KMS-11 (cell line): ENCODE results near the gene TAOK3.

Experiments used
- H2AFZ ChIP-seq: fragments of 200-600 bp; sonication (generic); 2 replicates; pipeline ENCODE4 v1.6.1; 2016; ENCODE audit warnings: antibody characterized with exemption, mixed run types, low read depth
- H3K27ac ChIP-seq: fragments of 200-600 bp; sonication (generic); 2 replicates; pipeline ENCODE4 v1.6.1; 2016; ENCODE audit warnings: mild to moderate bottlenecking, mixed run types
- H3K27me3 ChIP-seq: fragments of 200-600 bp; sonication (generic); 2 replicates; pipeline ENCODE4 v1.6.1; 2017; ENCODE audit warnings: mild to moderate bottlenecking, low read depth, mixed run types, moderate library complexity; ENCODE audit not compliant: insufficient read depth
- H3K36me3 ChIP-seq: fragments of 200-600 bp; sonication (generic); 2 replicates; pipeline ENCODE4 v1.6.1; 2017; ENCODE audit warnings: mild to moderate bottlenecking, mixed run types; ENCODE audit not compliant: insufficient read depth
- H3K4me1 ChIP-seq: fragments of 200-600 bp; sonication (generic); 2 replicates; pipeline ENCODE4 v1.6.1; 2016; ENCODE audit warnings: mild to moderate bottlenecking, low read depth, mixed run types; ENCODE audit not compliant: poor library complexity, severe bottlenecking
- H3K4me2 ChIP-seq: fragments of 200-600 bp; sonication (generic); 2 replicates; pipeline ENCODE4 v1.7.0; 2016; ENCODE audit warnings: mild to moderate bottlenecking, mixed run types
- H3K4me3 ChIP-seq: fragments of 200-600 bp; sonication (generic); IDR thresholded peaks from 2 replicates; pipeline ENCODE4 v1.6.1; 2017; ENCODE audit warnings: low read depth, low read length, mixed read lengths; ENCODE audit not compliant: insufficient read depth
- H3K79me2 ChIP-seq: fragments of 200-600 bp; sonication (generic); 2 replicates; pipeline ENCODE4 v1.6.1; 2016; ENCODE audit warnings: low read depth, mixed run types; ENCODE audit not compliant: insufficient read depth
- H3K9ac ChIP-seq: fragments of 200-600 bp; sonication (generic); 2 replicates; pipeline ENCODE4 v1.6.1; 2016; ENCODE audit warnings: mild to moderate bottlenecking, mixed run types
- H4K20me1 ChIP-seq: fragments of 200-600 bp; sonication (generic); 2 replicates; pipeline ENCODE4 v1.6.1; 2016; ENCODE audit warnings: mild to moderate bottlenecking, mixed run types; ENCODE audit not compliant: insufficient read depth
- CTCF ChIP-seq: fragments of 200-600 bp; sonication (generic); conservative IDR thresholded peaks from 2 replicates; pipeline ENCODE4 v1.6.1; 2017; ENCODE audit warnings: low read depth, mild to moderate bottlenecking, antibody characterized with exemption, low read length, moderate library complexity, mixed read lengths

TAOK3 gene

GRCh38 chr12:118307069-118307954 is 65.4 kb downstream of the TAOK3 start:
- Histone ChIP-seq H4K20me1 (no peaks in the 10 kb centered on the region), H3K79me2 (no peaks in the 10 kb centered on the region), H3K27me3 (no peaks in the 10 kb centered on the region), H3K9ac (no peak overlapping the region), H3K27ac (no peak overlapping the region), H2AFZ (no peak overlapping the region), H3K4me1 (no peaks in the 10 kb centered on the region), H3K36me3 (no peaks in the 10 kb centered on the region), H3K4me2 (no peak overlapping the region), H3K4me3 (no peak overlapping the region)
- no peak for TF ChIP-seq CTCF

- Histone ChIP-seq H2AFZ (no peak overlapping the region), H3K36me3 (no peaks in the 10 kb centered on the region), H4K20me1 (no peaks in the 10 kb centered on the region), H3K27me3 (no peaks in the 10 kb centered on the region), H3K4me3 (no peak overlapping the region), H3K9ac (no peak overlapping the region), H3K27ac (no peak overlapping the region), H3K79me2 (no peaks in the 10 kb centered on the region), H3K4me1 (no peaks in the 10 kb centered on the region), H3K4me2 (no peak overlapping the region)
- TF ChIP-seq CTCF, result no peak
These were observed 68.6 kb downstream of the TAOK3 start for GRCh38 chr12:118304093-118304492.

DNA sequence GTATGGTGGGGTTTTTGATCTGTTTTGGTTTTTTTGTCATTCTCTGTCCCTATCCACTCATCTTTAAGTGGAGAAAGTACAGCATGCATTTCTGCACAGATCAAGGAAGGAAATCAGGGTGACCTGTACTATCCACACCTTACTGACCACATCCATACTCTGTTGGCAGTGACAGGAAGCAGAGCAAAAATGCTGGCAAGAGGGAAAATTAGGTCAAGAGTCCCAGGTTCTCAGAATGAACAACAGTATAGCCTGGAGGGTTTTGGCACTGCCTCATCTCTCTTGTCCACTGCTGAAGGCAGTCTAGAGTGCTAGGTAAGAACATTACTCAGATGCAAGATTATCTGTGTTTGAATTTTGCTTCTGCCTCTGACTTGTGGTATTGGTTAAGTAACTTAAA is 70.7 kb downstream of the TAOK3 start:
- no peak overlapping the region for H3K4me3 ChIP-seq
- no peaks in the 10 kb centered on the region for H3K36me3 ChIP-seq
- H2AFZ ChIP-seq, result no peak overlapping the region
- no peaks in the 10 kb centered on the region for H3K79me2 ChIP-seq
- no peaks in the 10 kb centered on the region for H3K4me1 ChIP-seq
- no peaks in the 10 kb centered on the region for H3K27me3 ChIP-seq
- no peak overlapping the region for H3K4me2 ChIP-seq
- no peak overlapping the region for H3K9ac ChIP-seq
- no peak for TF ChIP-seq CTCF
- H3K27ac ChIP-seq, result no peak overlapping the region
- no peaks in the 10 kb centered on the region for H4K20me1 ChIP-seq

DNA sequence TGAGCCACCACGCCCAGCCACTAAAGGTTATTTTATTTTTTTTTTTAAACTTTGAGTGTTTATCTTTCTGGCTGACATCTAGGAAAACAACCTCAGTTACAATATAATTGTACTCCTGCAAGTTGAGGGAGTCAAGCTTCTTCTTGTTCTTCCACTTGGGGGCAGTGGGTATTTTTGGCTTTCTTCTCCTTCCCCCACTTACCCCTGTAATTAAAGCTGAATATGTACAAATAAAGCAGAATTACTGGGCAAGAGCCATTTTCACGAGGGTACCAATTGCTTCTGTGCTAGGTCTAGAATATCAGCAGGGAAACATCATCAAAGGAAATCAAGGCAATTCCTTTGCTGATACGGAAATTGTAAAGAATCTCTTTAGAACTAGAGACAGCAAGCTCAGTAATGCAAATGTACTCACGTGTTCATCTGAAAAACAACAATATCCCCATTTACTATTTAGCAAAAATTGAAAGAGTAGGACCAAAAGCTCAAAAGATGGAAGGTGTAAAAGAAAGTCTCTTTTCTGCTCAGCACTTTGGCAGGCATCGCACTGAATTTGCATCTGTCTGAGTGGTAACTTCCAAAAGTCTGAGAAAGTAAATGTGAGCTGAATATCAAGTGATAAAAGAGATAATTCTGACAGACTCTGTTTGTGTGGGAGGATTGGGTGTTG is 72.8 kb downstream of the TAOK3 start:
- Histone ChIP-seq H3K36me3 (no peaks in the 10 kb centered on the region), H3K4me3 (no peak overlapping the region), H3K79me2 (no peaks in the 10 kb centered on the region), H2AFZ (no peak overlapping the region), H4K20me1 (no peaks in the 10 kb centered on the region), H3K27me3 (no peaks in the 10 kb centered on the region), H3K4me1 (no peaks in the 10 kb centered on the region), H3K4me2 (no peak overlapping the region), H3K9ac (no peak overlapping the region), H3K27ac (no peak overlapping the region)
- no peak for TF ChIP-seq CTCF
